Retinal pigment epithelial cell (primary cell): ENCODE data around the gene SHISA7.

Experiments used
- DNase-seq: peaks from one replicate; pipeline ENCODE4 v3.0.0-alpha.2; 2010; ENCODE audit warnings: low read depth
- H3K4me3 ChIP-seq: 2 replicates; pipeline ENCODE4 v1.5.1; 2011; ENCODE audit warnings: mild to moderate bottlenecking, low read length, control low read depth, moderate library complexity
- CTCF ChIP-seq: conservative IDR thresholded peaks from 2 replicates; pipeline ENCODE4 v1.5.1; 2011; ENCODE audit warnings: low read depth, low read length, control low read depth, inconsistent platforms

Gene SHISA7

DNA sequence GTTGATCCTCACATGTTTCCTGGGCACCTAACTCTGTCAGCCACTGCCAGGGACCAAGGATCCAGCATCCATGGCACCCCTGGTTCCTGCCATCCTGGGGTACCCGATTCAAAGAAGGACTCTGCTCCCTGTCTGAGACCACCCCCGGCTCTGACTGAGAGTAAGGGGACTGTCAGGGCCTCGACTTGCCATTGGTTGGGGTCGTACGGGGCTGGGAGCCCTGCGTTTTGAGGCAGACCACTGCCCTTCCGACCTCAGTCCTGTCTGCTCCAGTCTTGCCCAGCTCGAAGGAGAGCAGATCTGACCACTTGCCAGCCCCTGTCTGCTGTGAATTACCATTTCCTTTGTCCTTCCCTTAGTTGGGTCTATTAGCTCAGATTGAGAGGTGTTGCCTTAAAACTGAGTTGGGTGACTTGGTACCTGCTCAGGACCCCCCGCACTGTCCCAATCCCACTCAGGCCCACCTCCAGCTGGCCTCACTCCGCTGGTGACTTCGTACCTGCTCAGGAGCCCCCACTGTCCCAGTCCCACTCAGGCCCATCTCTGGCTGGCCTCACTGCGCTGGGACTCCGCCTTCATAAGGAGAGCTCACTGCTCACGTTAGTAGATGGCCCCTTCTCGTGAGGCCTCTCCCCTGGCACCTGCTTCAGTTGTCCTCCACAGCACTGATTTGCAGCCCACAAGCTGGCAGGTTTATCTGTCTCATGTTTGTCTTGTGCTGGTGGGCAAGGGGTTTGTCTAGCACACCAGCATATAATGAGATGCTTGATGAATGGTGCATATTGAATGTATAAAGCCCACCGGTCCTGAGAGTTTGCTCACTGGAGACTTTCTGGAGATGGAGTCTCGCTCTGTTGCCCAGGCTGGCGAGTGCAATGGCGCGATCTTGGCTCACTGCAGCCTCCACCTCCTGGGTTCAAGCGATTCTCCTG, 53.4 kb downstream of the SHISA7 start:
- TF ChIP-seq CTCF: no peak
- H3K4me3 ChIP-seq: no peak overlapping the region
- no peak for DNase-seq

DNA sequence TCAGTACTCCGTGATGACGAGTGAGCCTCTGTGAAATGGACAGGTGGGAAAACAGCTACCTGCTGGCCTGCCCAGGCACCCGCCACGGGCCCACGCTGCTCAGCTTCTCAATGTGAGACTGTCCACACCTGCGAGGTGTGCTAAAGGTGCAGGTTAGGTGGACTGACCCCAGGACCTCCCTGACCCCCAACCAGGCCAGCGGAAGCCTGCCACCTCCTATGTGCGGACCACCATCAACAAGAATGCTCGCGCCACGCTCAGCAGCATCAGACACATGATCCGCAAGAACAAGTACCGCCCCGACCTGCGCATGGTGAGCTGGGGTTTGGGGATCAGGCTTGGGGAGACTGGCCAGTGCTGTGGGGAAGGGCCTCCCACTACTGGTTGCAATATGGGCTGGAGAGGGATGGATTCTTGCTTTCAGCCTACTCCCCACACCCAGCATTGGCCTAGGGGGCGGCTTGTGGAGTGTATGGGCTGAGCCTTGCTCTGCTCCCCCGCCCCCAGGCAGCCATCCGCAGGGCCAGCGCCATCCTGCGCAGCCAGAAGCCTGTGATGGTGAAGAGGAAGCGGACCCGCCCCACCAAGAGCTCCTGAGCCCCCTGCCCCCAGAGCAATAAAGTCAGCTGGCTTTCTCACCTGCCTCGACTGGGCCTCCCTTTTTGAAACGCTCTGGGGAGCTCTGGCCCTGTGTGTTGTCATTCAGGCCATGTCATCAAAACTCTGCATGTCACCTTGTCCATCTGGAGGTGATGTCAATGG, 55.2 kb downstream of the SHISA7 start:
- TF ChIP-seq CTCF: no peak
- H3K4me3 ChIP-seq: peak overlapping the region; percentile 100
- DNase-seq: no peak

- DNase-seq: no peak
- no peak for TF ChIP-seq CTCF
- H3K4me3 ChIP-seq: peak overlapping the region; percentile 100
Observed at GRCh38 chr19:55386493-55386971, 56.6 kb downstream of the SHISA7 start.

- H3K4me3 ChIP-seq: peak within 1 kb of the TSS; percentile 100
- TF ChIP-seq CTCF: no peak
- DNase-seq: peak; percentile 91
Observed at GRCh38 chr19:55385724-55386492, 57.2 kb downstream of the SHISA7 start, which contains the start of gene RPL28. Gene RPL28 (plus strand): TSS chr19:55385932. CDS start chr19:55386358, 426 bp downstream.

GRCh38 chr19:55384920-55385723, 58.0 kb downstream of the SHISA7 start:
- TF ChIP-seq CTCF: no peak
- peak; percentile 89 for DNase-seq
- H3K4me3 ChIP-seq: peak overlapping the region; percentile 100
